Cortex of kidney (tissue), 1 donor: ENCODE measurements around the gene CAMK2N1.

Experiments
- DNase-seq: peaks from one replicate; lab custom pipeline; 2025; lab: John Stamatoyannopoulos, UW

Gene CAMK2N1

GRCh38 chr1:20478057-20478635 lies 7.9 kb downstream of the CAMK2N1 start:
- no peak for DNase-seq

GRCh38 chr1:20477348-20478056 lies 8.5 kb downstream of the CAMK2N1 start:
- no peak for DNase-seq

GRCh38 chr1:20476265-20477038 lies 9.6 kb downstream of the CAMK2N1 start:
- DNase-seq = no peak

- DNase-seq = no peak
These were observed 11.0 kb downstream of the CAMK2N1 start for GRCh38 chr1:20474996-20475395.

- no peak for DNase-seq
These were observed 11.6 kb downstream of the CAMK2N1 start for GRCh38 chr1:20474333-20474975.

- no peak for DNase-seq
These were observed 12.1 kb downstream of the CAMK2N1 start for GRCh38 chr1:20473894-20474293.

GRCh38 chr1:20472860-20473711 lies 12.9 kb downstream of the CAMK2N1 start:
- no peak for DNase-seq

- no peak for DNase-seq
These were observed 13.9 kb downstream of the CAMK2N1 start for GRCh38 chr1:20472121-20472520.

GRCh38 chr1:20470194-20470593 lies 15.8 kb downstream of the CAMK2N1 start:
- DNase-seq = no peak

- no peak for DNase-seq
These were observed 16.5 kb downstream of the CAMK2N1 start for GRCh38 chr1:20469406-20470076.

GRCh38 chr1:20466273-20466672 lies 19.7 kb downstream of the CAMK2N1 start:
- DNase-seq = no peak

GRCh38 chr1:20465187-20465586 lies 20.8 kb downstream of the CAMK2N1 start:
- no peak for DNase-seq

- no peak for DNase-seq
These were observed 22.5 kb downstream of the CAMK2N1 start for GRCh38 chr1:20463502-20463901.

GRCh38 chr1:20462397-20462796 lies 23.6 kb downstream of the CAMK2N1 start:
- DNase-seq = no peak

GRCh38 chr1:20458717-20459116 lies 27.3 kb downstream of the CAMK2N1 start:
- no peak for DNase-seq

- DNase-seq = no peak
These were observed 32.0 kb downstream of the CAMK2N1 start for GRCh38 chr1:20454004-20454403.

GRCh38 chr1:20449735-20450311 lies 36.2 kb downstream of the CAMK2N1 start:
- DNase-seq = no peak

- no peak for DNase-seq
These were observed 37.3 kb downstream of the CAMK2N1 start for GRCh38 chr1:20448671-20449071.

- no peak for DNase-seq
These were observed 38.2 kb downstream of the CAMK2N1 start for GRCh38 chr1:20447794-20448193.

- no peak for DNase-seq
These were observed 39.2 kb downstream of the CAMK2N1 start for GRCh38 chr1:20446796-20447195.

- DNase-seq = no peak
These were observed 40.1 kb downstream of the CAMK2N1 start for GRCh38 chr1:20445956-20446355.
